Stimulated activated CD4-positive, alpha-beta T cell treated with anti-CD3 and anti-CD28 coated beads, Interleukin-4, amount 100 ng/mL, for 48 hours (primary cell): ENCODE measurements around the gene TMPRSS5.
"Not testable (repeated sequence)": the region's sequence is repeated elsewhere in the genome, so short reads cannot be mapped to it uniquely, and the experiment has no call there.

Experiments used
- DNase-seq, 2 donors: peaks; one replicate each; pipeline ENCODE4 v3.0.0-alpha.2; 2020; ENCODE audit warnings: low read depth in 2 of 2

The TMPRSS5 gene

GRCh38 chr11:113697756-113698407 lies 8.2 kb downstream of the TMPRSS5 start:
- no peak for DNase-seq

- no peak for DNase-seq
Measured at GRCh38 chr11:113697111-113697510, 9.0 kb downstream of the TMPRSS5 start.

GRCh38 chr11:113695207-113695606 lies 10.9 kb downstream of the TMPRSS5 start:
- DNase-seq = no peak

GRCh38 chr11:113694390-113694789 lies 11.7 kb downstream of the TMPRSS5 start:
- no peak for DNase-seq

GRCh38 chr11:113693030-113693429 lies 13.1 kb downstream of the TMPRSS5 start:
- no peak for DNase-seq

GRCh38 chr11:113690619-113691569 lies 15.2 kb downstream of the TMPRSS5 start:
- peak in 1 of 2 donors; percentile 26 for DNase-seq

- DNase-seq = no peak
Measured at GRCh38 chr11:113689768-113690618, 16.1 kb downstream of the TMPRSS5 start.

- no peak for DNase-seq
Measured at GRCh38 chr11:113685654-113686359, 20.3 kb downstream of the TMPRSS5 start.

GRCh38 chr11:113684496-113684895 lies 21.6 kb downstream of the TMPRSS5 start:
- no peak for DNase-seq

GRCh38 chr11:113683481-113684046 lies 22.5 kb downstream of the TMPRSS5 start:
- DNase-seq = no peak

GRCh38 chr11:113681711-113682413 lies 24.2 kb downstream of the TMPRSS5 start:
- no peak for DNase-seq

GRCh38 chr11:113681282-113681681 lies 24.8 kb downstream of the TMPRSS5 start:
- no peak for DNase-seq

- no peak for DNase-seq
Measured at GRCh38 chr11:113677685-113678084, 28.4 kb downstream of the TMPRSS5 start.

GRCh38 chr11:113675565-113675964 lies 30.5 kb downstream of the TMPRSS5 start:
- no peak for DNase-seq

GRCh38 chr11:113675003-113675561 lies 31.0 kb downstream of the TMPRSS5 start:
- peak in 1 of 2 donors; percentile 9 for DNase-seq

GRCh38 chr11:113674397-113674685 lies 31.8 kb downstream of the TMPRSS5 start:
- no peak for DNase-seq

GRCh38 chr11:113673550-113674396 lies 32.3 kb downstream of the TMPRSS5 start:
- no peak for DNase-seq

- DNase-seq = not testable (repeated sequence)
Measured at GRCh38 chr11:113671914-113672313, 34.2 kb downstream of the TMPRSS5 start.

GRCh38 chr11:113670831-113671215 lies 35.3 kb downstream of the TMPRSS5 start:
- no peak for DNase-seq
